Measurements from ENCODE around the gene HDC.

The HDC gene

GRCh38 chr15:50257332-50257731 is 8.2 kb downstream of the HDC start:
- TF ChIP-seq EZH2phosphoT487 (conservative IDR thresholded peaks at IDR 0.05; ENCODE audit: low read length) (no peak), CTCF (IDR thresholded peaks at IDR 0.05; ENCODE audit: insufficient read depth, low read length, poor library complexity, severe bottlenecking) (no peak)
- Histone ChIP-seq H2AFZ (ENCODE audit: low read depth, low read length, severe bottlenecking) (no peak overlapping the region), H3K27ac (ENCODE audit: low read depth, low read length) (no peak overlapping the region), H3K36me3 (ENCODE audit: low read length) (no peaks in the 10 kb centered on the region), H4K20me1 (ENCODE audit: low read depth, low read length) (no peaks in the 10 kb centered on the region), H3K4me3 (ENCODE audit: insufficient read depth, low read length, poor library complexity, severe bottlenecking) (no peak overlapping the region), H3K9ac (ENCODE audit: low read length) (no peak overlapping the region), H3K9me2 (replicated peaks; ENCODE audit: insufficient read depth, low read length) (no peaks in the 10 kb centered on the region), H3F3A (ENCODE audit: insufficient read depth) (no peaks in the 10 kb centered on the region), H3K79me2 (ENCODE audit: insufficient read depth, low read length) (no peaks in the 10 kb centered on the region), H3K27me3 (ENCODE audit: low read length) (0 out of 2 replicates have a peak, but pooled peaks cover 4% of the 10 kb centered on the region), H3K9me3 (ENCODE audit: insufficient read depth, low read length) (no peaks in the 10 kb centered on the region), H3K4me2 (ENCODE audit: low read depth, low read length, poor library complexity, severe bottlenecking) (no peak overlapping the region)

- H3K79me2 ChIP-seq (ENCODE audit: insufficient read depth, low read length) = no peaks in the 10 kb centered on the region
- no peaks in the 10 kb centered on the region for H3F3A ChIP-seq (ENCODE audit: insufficient read depth)
- no peak overlapping the region for H3K27ac ChIP-seq (ENCODE audit: low read depth, low read length)
- no peak overlapping the region for H3K4me3 ChIP-seq (ENCODE audit: insufficient read depth, low read length, poor library complexity, severe bottlenecking)
- H3K4me2 ChIP-seq (ENCODE audit: low read depth, low read length, poor library complexity, severe bottlenecking) = no peak overlapping the region
- H3K36me3 ChIP-seq (ENCODE audit: low read length) = no peaks in the 10 kb centered on the region
- H2AFZ ChIP-seq (ENCODE audit: low read depth, low read length, severe bottlenecking) = no peak overlapping the region
- no peaks in the 10 kb centered on the region for H4K20me1 ChIP-seq (ENCODE audit: low read depth, low read length)
- no peak overlapping the region for H3K9ac ChIP-seq (ENCODE audit: low read length)
- H3K9me3 ChIP-seq (ENCODE audit: insufficient read depth, low read length) = no peaks in the 10 kb centered on the region
- TF ChIP-seq CTCF (IDR thresholded peaks at IDR 0.05; ENCODE audit: insufficient read depth, low read length, poor library complexity, severe bottlenecking) = no peak
- H3K27me3 ChIP-seq (ENCODE audit: low read length) = 0 out of 2 replicates have a peak, but pooled peaks cover 4% of the 10 kb centered on the region
- H3K9me2 ChIP-seq (replicated peaks; ENCODE audit: insufficient read depth, low read length) = no peaks in the 10 kb centered on the region
These were observed 9.1 kb downstream of the HDC start for GRCh38 chr15:50256188-50257041.

- Histone ChIP-seq H3K36me3 (ENCODE audit: low read length) (no peaks in the 10 kb centered on the region), H3K9me2 (replicated peaks; ENCODE audit: insufficient read depth, low read length) (no peaks in the 10 kb centered on the region), H2AFZ (ENCODE audit: low read depth, low read length, severe bottlenecking) (no peak overlapping the region), H3K27me3 (ENCODE audit: low read length) (no peaks in the 10 kb centered on the region), H3K4me3 (ENCODE audit: insufficient read depth, low read length, poor library complexity, severe bottlenecking) (no peak overlapping the region), H3K79me2 (ENCODE audit: insufficient read depth, low read length) (no peaks in the 10 kb centered on the region), H3K27ac (ENCODE audit: low read depth, low read length) (no peak overlapping the region), H3K9me3 (ENCODE audit: insufficient read depth, low read length) (no peaks in the 10 kb centered on the region), H4K20me1 (ENCODE audit: low read depth, low read length) (no peaks in the 10 kb centered on the region), H3F3A (ENCODE audit: insufficient read depth) (no peaks in the 10 kb centered on the region), H3K4me2 (ENCODE audit: low read depth, low read length, poor library complexity, severe bottlenecking) (no peak overlapping the region), H3K9ac (ENCODE audit: low read length) (no peak overlapping the region)
- TF ChIP-seq CTCF (IDR thresholded peaks at IDR 0.05; ENCODE audit: insufficient read depth, low read length, poor library complexity, severe bottlenecking) (no peak), EZH2phosphoT487 (conservative IDR thresholded peaks at IDR 0.05; ENCODE audit: low read length) (no peak)
These were observed 13.0 kb downstream of the HDC start for GRCh38 chr15:50252556-50252955.
